Glutamatergic neuron (in vitro differentiated cells): ENCODE results near the gene SENP8. TPM values are rescaled to one million over a fixed set of nuclear protein-coding genes. Genes with fewer than 3 reads are reported as not detected.
"Not testable (repeated sequence)": the region's sequence is repeated elsewhere in the genome, so short reads cannot be mapped to it uniquely, and the experiment has no call there.

Source experiments
- DNase-seq: peaks from one replicate; pipeline ENCODE4 v3.0.0; 2022
- H3K27ac Mint-ChIP-seq: one replicate; pipeline ENCODE4 v1.8.0; 2020; ENCODE audit warnings: mild to moderate bottlenecking, mixed read lengths, inconsistent platforms; ENCODE audit not compliant: unreplicated experiment
- H3K27me3 Mint-ChIP-seq: one replicate; pipeline ENCODE4 v1.8.0; 2020; ENCODE audit warnings: mild to moderate bottlenecking, moderate library complexity, mixed read lengths, inconsistent platforms; ENCODE audit not compliant: unreplicated experiment
- H3K36me3 Mint-ChIP-seq: one replicate; pipeline ENCODE4 v1.8.0; 2020; ENCODE audit warnings: mild to moderate bottlenecking, mixed read lengths, inconsistent platforms; ENCODE audit not compliant: unreplicated experiment
- H3K4me1 Mint-ChIP-seq: one replicate; pipeline ENCODE4 v1.8.0; 2020; ENCODE audit warnings: mild to moderate bottlenecking, low read depth, mixed read lengths, inconsistent platforms; ENCODE audit not compliant: unreplicated experiment
- H3K4me3 Mint-ChIP-seq: one replicate; pipeline ENCODE4 v1.8.0; 2020; ENCODE audit warnings: mild to moderate bottlenecking, mixed read lengths, inconsistent platforms; ENCODE audit not compliant: unreplicated experiment
- H3K9me3 Mint-ChIP-seq: one replicate; pipeline ENCODE4 v1.8.0; 2020; ENCODE audit warnings: mild to moderate bottlenecking, moderate library complexity, mixed read lengths, inconsistent platforms; ENCODE audit not compliant: unreplicated experiment
- CTCF ChIP-seq: fragments of 200-600 bp; sonication (generic); IDR thresholded peaks from one replicate; pipeline ENCODE4 v1.5.0; 2021; ENCODE audit not compliant: partially characterized antibody, unreplicated experiment
- total RNA-seq: library from RNA; stranded (reverse); fragmentation: NEBNext Ultra II Directional; extraction: Animal tissue kit (Norgen Biotek cat#: 25700); gene quantifications from one replicate; pipeline ENCODE4 v1.2.1, GENCODE V29; 2021; ENCODE audit not compliant: unreplicated experiment

Gene SENP8
- total RNA-seq, 1 donor from 2014 or later: 6.3 TPM

- peaks cover 7% of the 10 kb centered on the region for H3K36me3 Mint-ChIP-seq
- no peak overlapping the region for H3K27ac Mint-ChIP-seq
- H3K4me3 Mint-ChIP-seq: no peak overlapping the region
- peaks cover 2% of the 10 kb centered on the region for H3K27me3 Mint-ChIP-seq
- H3K4me1 Mint-ChIP-seq: peaks cover 7% of the 10 kb centered on the region
- TF ChIP-seq CTCF: no peak
- no peak for DNase-seq
- H3K9me3 Mint-ChIP-seq: peaks cover 4% of the 10 kb centered on the region
These were observed 26.2 kb upstream of the SENP8 start for GRCh38 chr15:72092006-72092405.

GRCh38 chr15:72092691-72093090 lies 25.5 kb upstream of the SENP8 start:
- H3K4me1 Mint-ChIP-seq: peaks cover 4% of the 10 kb centered on the region
- no peak for DNase-seq
- peaks cover 7% of the 10 kb centered on the region for H3K36me3 Mint-ChIP-seq
- no peak overlapping the region for H3K27ac Mint-ChIP-seq
- H3K9me3 Mint-ChIP-seq: peaks cover 4% of the 10 kb centered on the region
- no peak for TF ChIP-seq CTCF
- H3K27me3 Mint-ChIP-seq: peaks cover 2% of the 10 kb centered on the region
- H3K4me3 Mint-ChIP-seq: no peak overlapping the region

DNA sequence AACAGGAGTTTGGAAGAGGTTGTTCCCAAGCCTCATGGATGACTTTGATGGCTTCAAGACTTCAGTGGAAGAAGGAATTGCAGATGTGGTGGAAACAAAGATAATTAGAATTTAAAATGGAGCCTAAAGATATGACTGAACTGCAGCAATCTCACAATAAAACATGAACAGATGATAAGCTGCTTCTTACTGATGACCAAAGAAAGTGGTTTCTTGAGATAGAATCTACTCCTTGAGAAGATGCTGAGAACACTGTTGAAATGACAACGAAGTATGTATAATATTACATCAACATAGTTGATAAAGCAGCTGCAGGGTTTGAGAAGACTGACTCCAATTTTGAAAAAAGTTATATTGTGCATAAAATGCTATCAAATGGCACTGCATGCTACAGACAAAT lies 21.4 kb upstream of the SENP8 start:
- no peak for TF ChIP-seq CTCF
- peaks cover 7% of the 10 kb centered on the region for H3K36me3 Mint-ChIP-seq
- peaks cover 9% of the 10 kb centered on the region for H3K9me3 Mint-ChIP-seq
- H3K4me3 Mint-ChIP-seq: no peak overlapping the region
- no peak for DNase-seq
- peaks cover 6% of the 10 kb centered on the region for H3K27me3 Mint-ChIP-seq
- no peak overlapping the region for H3K27ac Mint-ChIP-seq
- peaks cover 3% of the 10 kb centered on the region for H3K4me1 Mint-ChIP-seq

GRCh38 chr15:72098040-72098439 lies 20.2 kb upstream of the SENP8 start:
- Mint-ChIP-seq H3K27ac (no peak overlapping the region), H3K36me3 (peaks cover 7% of the 10 kb centered on the region), H3K27me3 (peaks cover 8% of the 10 kb centered on the region), H3K9me3 (peaks cover 10% of the 10 kb centered on the region), H3K4me3 (no peak overlapping the region), H3K4me1 (peaks cover 4% of the 10 kb centered on the region)
- no peak for TF ChIP-seq CTCF
- no peak for DNase-seq

- Mint-ChIP-seq H3K4me3 (no peak overlapping the region), H3K27me3 (peaks cover 11% of the 10 kb centered on the region), H3K9me3 (peaks cover 12% of the 10 kb centered on the region), H3K27ac (no peak overlapping the region), H3K4me1 (peaks cover 14% of the 10 kb centered on the region), H3K36me3 (peaks cover 7% of the 10 kb centered on the region)
- no peak for TF ChIP-seq CTCF
- DNase-seq: no peak
These were observed 19.0 kb upstream of the SENP8 start for GRCh38 chr15:72099155-72099554.

GRCh38 chr15:72100551-72100950 lies 17.7 kb upstream of the SENP8 start:
- Mint-ChIP-seq H3K27me3 (peaks cover 11% of the 10 kb centered on the region), H3K4me1 (peaks cover 20% of the 10 kb centered on the region)
- H3K36me3 Mint-ChIP-seq, H3K9me3 Mint-ChIP-seq, H3K4me3 Mint-ChIP-seq, DNase-seq, H3K27ac Mint-ChIP-seq: not testable (repeated sequence)
